H1 (cell line): ENCODE measurements around the gene NKAIN2. TPM values are rescaled to one million over a fixed set of nuclear protein-coding genes. Genes with fewer than 3 reads are reported as not detected.

ENCODE experiments used
- CTCF ChIA-PET: fragments of 300-600 bp; sonication (Branson Sonifier 250); formaldehyde crosslinking; loops from one replicate; lab custom pipeline; 2021; ENCODE audit not compliant: partially characterized antibody; lab: Charles Lee
- POLR2A ChIA-PET: fragments of 300-600 bp; sonication (Branson Sonifier 250); formaldehyde crosslinking; loops from one replicate; lab custom pipeline; 2021; ENCODE audit warnings: inconsistent platforms; ENCODE audit not compliant: partially characterized antibody; lab: Charles Lee
- DNase-seq, 2 experiments: peaks; one replicate each; pipeline versions ENCODE4 v3.0.0 to v3.0.0-alpha.2; 2010 to 2022; ENCODE audit warnings: low spot score in 2 of 2, low read depth in 1 of 2, mixed read lengths in 1 of 2
- FAIRE-seq: peaks from 2 replicates; lab custom pipeline; 2011; peaks lifted over from hg19 to GRCh38; lab: Jason Lieb, UNC
- H2AFZ ChIP-seq: 2 replicates; pipeline ENCODE4 v1.8.1; 2012; ENCODE audit warnings: low read length, inconsistent platforms
- H2AK5ac ChIP-seq: 2 replicates; pipeline ENCODE4 v1.6.1; 2013; ENCODE audit warnings: low read depth, low read length
- H2BK120ac ChIP-seq: replicated peaks from 2 replicates; pipeline ENCODE3; 2013; ENCODE audit warnings: low read depth, low read length, inconsistent platforms
- H2BK12ac ChIP-seq: 2 replicates; pipeline ENCODE4 v1.6.1; 2013; ENCODE audit warnings: low read depth, low read length
- H2BK15ac ChIP-seq: 2 replicates; pipeline ENCODE4 v1.6.1; 2013; ENCODE audit warnings: low read length
- H2BK20ac ChIP-seq: 2 replicates; pipeline ENCODE4 v1.6.1; 2013; ENCODE audit warnings: low read length
- H2BK5ac ChIP-seq: 2 replicates; pipeline ENCODE4 v1.6.1; 2013; ENCODE audit warnings: low read depth, low read length
- H3K14ac ChIP-seq: 2 replicates; pipeline ENCODE4 v1.6.1; 2013; ENCODE audit warnings: inconsistent platforms; ENCODE audit not compliant: insufficient read length
- H3K18ac ChIP-seq: 2 replicates; pipeline ENCODE4 v1.6.1; 2013; ENCODE audit warnings: low read length; ENCODE audit errors: extremely low read depth
- H3K23ac ChIP-seq: 2 replicates; pipeline ENCODE4 v1.6.1; 2013; ENCODE audit warnings: inconsistent platforms; ENCODE audit not compliant: insufficient read length
- H3K23me2 ChIP-seq: 2 replicates; pipeline ENCODE4 v1.6.1; 2013; ENCODE audit warnings: low read depth, low read length
- H3K27ac ChIP-seq: 2 replicates; pipeline ENCODE4 v1.6.1; 2011; ENCODE audit warnings: low read depth, low read length, inconsistent platforms
- H3K27me3 ChIP-seq, 4 experiments: replicated peaks in 1 of 4; 1 replicate in 1 of 4; 2 replicates in 3 of 4; pipeline versions ENCODE4 v1.6.1 to v1.8.1; 2011 to 2013; ENCODE audit warnings: low read length in 3 of 4, mild to moderate bottlenecking in 3 of 4, inconsistent platforms in 2 of 4, mixed read lengths in 2 of 4, moderate library complexity in 1 of 4; ENCODE audit not compliant: control insufficient read depth in 3 of 4, insufficient read depth in 3 of 4; ENCODE audit errors: extremely low read depth in 1 of 4
- H3K36me3 ChIP-seq, 4 experiments: 2 replicates each; pipeline versions ENCODE4 v1.6.1 to v1.8.1; 2011 to 2013; ENCODE audit warnings: mild to moderate bottlenecking in 4 of 4, low read length in 3 of 4, moderate library complexity in 2 of 4, control low read depth in 1 of 4, inconsistent platforms in 1 of 4; ENCODE audit not compliant: insufficient read depth in 4 of 4, control insufficient read depth in 2 of 4
- H3K4ac ChIP-seq: replicated peaks from 2 replicates; pipeline ENCODE3; 2013; ENCODE audit warnings: low read length, low read depth, mixed read lengths, inconsistent platforms; ENCODE audit not compliant: insufficient read length
- H3K4me1 ChIP-seq, 4 experiments: replicated peaks in 1 of 4; 1 replicate in 1 of 4; 2 replicates in 3 of 4; pipeline versions ENCODE4 v1.6.1 to v1.8.1; 2011 to 2013; ENCODE audit warnings: low read length in 3 of 4, inconsistent platforms in 2 of 4, mixed read lengths in 1 of 4; ENCODE audit not compliant: insufficient read depth in 4 of 4, control insufficient read depth in 3 of 4
- H3K4me2 ChIP-seq, 2 experiments: 2 replicates each; pipeline versions ENCODE4 v1.6.1 to v1.8.1; 2011 to 2013; ENCODE audit warnings: low read depth in 2 of 2, low read length in 2 of 2, control low read depth in 1 of 2, inconsistent platforms in 1 of 2, mild to moderate bottlenecking in 1 of 2; ENCODE audit not compliant: insufficient read depth in 1 of 2
- H3K4me3 ChIP-seq, 4 experiments: fragments of 200-600, 300-600 bp in 1 of 4; sonication (generic), shearing (Covaris generic), sonication (Bioruptor Twin) in 1 of 4; 2 replicates each; pipeline versions ENCODE4 v1.5.1 to v1.8.1; 2011 to 2016; ENCODE audit warnings: low read length in 4 of 4, low read depth in 3 of 4, control low read depth in 2 of 4, inconsistent platforms in 2 of 4, mild to moderate bottlenecking in 2 of 4, mixed read lengths in 1 of 4, moderate library complexity in 1 of 4; ENCODE audit not compliant: insufficient read depth in 2 of 4; ENCODE audit errors: extremely low read depth in 1 of 4
- H3K56ac ChIP-seq: replicated peaks from 2 replicates; pipeline ENCODE3; 2013; ENCODE audit warnings: low read depth, mild to moderate bottlenecking, mixed read lengths, low read length, inconsistent platforms; ENCODE audit not compliant: insufficient read length
- H3K79me1 ChIP-seq: 2 replicates; pipeline ENCODE4 v1.6.1; 2013; ENCODE audit warnings: low read depth, low read length, control low read depth
- H3K79me2 ChIP-seq, 2 experiments: 2 replicates each; pipeline versions ENCODE4 v1.6.1 to v1.8.1; 2012 to 2013; ENCODE audit warnings: low read length in 2 of 2, mild to moderate bottlenecking in 2 of 2, inconsistent platforms in 1 of 2; ENCODE audit not compliant: insufficient read depth in 2 of 2, control insufficient read depth in 1 of 2
- H3K9ac ChIP-seq, 4 experiments: replicated peaks in 1 of 4; 1 replicate in 1 of 4; 2 replicates in 3 of 4; pipeline versions ENCODE4 v1.6.1 to v1.8.1; 2011 to 2013; ENCODE audit warnings: low read depth in 3 of 4, low read length in 3 of 4, control low read depth in 2 of 4, mild to moderate bottlenecking in 2 of 4, moderate library complexity in 2 of 4, inconsistent platforms in 1 of 4; ENCODE audit errors: extremely low read depth in 1 of 4
- H3K9me3 ChIP-seq, 2 experiments: 2 replicates each; pipeline versions ENCODE4 v1.6.1 to v1.8.1; 2012 to 2013; ENCODE audit warnings: mild to moderate bottlenecking in 2 of 2, moderate library complexity in 2 of 2, control low read depth in 1 of 2, inconsistent platforms in 1 of 2, low read depth in 1 of 2, low read length in 1 of 2, mixed read lengths in 1 of 2; ENCODE audit not compliant: insufficient read depth in 2 of 2
- H4K20me1 ChIP-seq, 2 experiments: replicated peaks in 1 of 2; 2 replicates each; pipeline versions ENCODE3 to v1.8.1; 2011 to 2013; ENCODE audit warnings: inconsistent platforms in 2 of 2, low read length in 2 of 2, mild to moderate bottlenecking in 1 of 2; ENCODE audit not compliant: insufficient read depth in 2 of 2, control insufficient read depth in 1 of 2
- H4K5ac ChIP-seq: 2 replicates; pipeline ENCODE4 v1.6.1; 2013; ENCODE audit warnings: low read length, low read depth, mixed read lengths, inconsistent platforms; ENCODE audit not compliant: insufficient read length
- H4K8ac ChIP-seq: 2 replicates; pipeline ENCODE4 v1.8.0; 2013; ENCODE audit warnings: mild to moderate bottlenecking, moderate library complexity, low read length, inconsistent platforms; ENCODE audit not compliant: insufficient read depth; ENCODE audit errors: extremely low read depth
- H4K91ac ChIP-seq: replicated peaks from 2 replicates; pipeline ENCODE3; 2013; ENCODE audit warnings: low read length, mixed read lengths, inconsistent platforms; ENCODE audit not compliant: insufficient read length
- BACH1 ChIP-seq: IDR thresholded peaks from 2 replicates; pipeline ENCODE4 v1.6.1; 2012; ENCODE audit warnings: low read length, improper control_type of control experiment
- FOSL1 ChIP-seq: IDR thresholded peaks from 2 replicates; pipeline ENCODE4 v1.6.1; 2011; ENCODE audit warnings: mild to moderate bottlenecking, low read depth, low read length, moderate library complexity; ENCODE audit not compliant: insufficient read depth
- SIX5 ChIP-seq: IDR thresholded peaks from 2 replicates; pipeline ENCODE4 v1.6.1; 2011; ENCODE audit warnings: mild to moderate bottlenecking, low read depth, low read length
- USF2 ChIP-seq: IDR thresholded peaks from 2 replicates; pipeline ENCODE4 v1.6.1; 2011; ENCODE audit warnings: low read length, improper control_type of control experiment
- polyA plus RNA-seq, 7 experiments: library from polyadenylated mRNA; depleted of rRNA in 3 of 7; stranded (reverse) in 5 of 7; unstranded in 2 of 7; fragments of >200 nt in 5 of 7; fragments of 200-250 nt in 2 of 7; gene quantifications; 1 replicate in 5 of 7; 2 replicates in 1 of 7; 4 replicates in 1 of 7; pipeline versions ENCODE4 v1.2.1 to v1.2.3, GENCODE V29; 2011 to 2013; ENCODE audit warnings: missing spikeins in 2 of 7, mixed read lengths in 2 of 7
- total RNA-seq: library from RNA; stranded (reverse); fragmentation: NEBNext Ultra II Directional; extraction: Animal tissue kit (Norgen Biotek cat#: 25700); gene quantifications from 2 replicates; pipeline ENCODE4 v1.2.1, GENCODE V29; 2021

NKAIN2 gene
- total and polyA plus RNA-seq, 2 of the 8 experiments (the other 6 are each of a cell fraction or from before 2014, with no cell fraction given) = 0.20 to 0.34 TPM

GRCh38 chr6:124324237-124324636, 520.6 kb downstream of the NKAIN2 start:
- H2BK12ac ChIP-seq = no peak overlapping the region
- FAIRE-seq = no peak
- H3K79me2 ChIP-seq = no peaks in the 10 kb centered on the region

More at GRCh38 chr6:124324237-124324636, 520.6 kb downstream of the NKAIN2 start:
- H4K20me1 ChIP-seq = no peaks in the 10 kb centered on the region
- no peak overlapping the region for H3K18ac ChIP-seq
- H3K56ac ChIP-seq = no peak overlapping the region
- no peaks in the 10 kb centered on the region for H3K79me1 ChIP-seq
- H2BK5ac ChIP-seq = no peak overlapping the region
- no peaks in the 10 kb centered on the region for H3K9me3 ChIP-seq
- H3K23ac ChIP-seq = no peak overlapping the region
- no peak overlapping the region for H3K9ac ChIP-seq
- no peak overlapping the region for H2BK20ac ChIP-seq
- no peaks in the 10 kb centered on the region for H3K4me1 ChIP-seq
- H2AK5ac ChIP-seq = no peak overlapping the region
- no peak overlapping the region for H2AFZ ChIP-seq
- no peak overlapping the region for H3K4ac ChIP-seq
- H2BK15ac ChIP-seq = no peak overlapping the region
- H4K8ac ChIP-seq = no peak overlapping the region
- H3K14ac ChIP-seq = no peak overlapping the region
- DNase-seq = no peak
- H3K36me3 ChIP-seq = no peaks in the 10 kb centered on the region
- no peak overlapping the region for H3K27ac ChIP-seq
- H3K23me2 ChIP-seq = no peaks in the 10 kb centered on the region
- H4K5ac ChIP-seq = no peak overlapping the region
- H3K4me2 ChIP-seq = no peak overlapping the region
- CTCF ChIA-PET = no interaction called here
- POLR2A ChIA-PET = no interaction called here
- TF ChIP-seq BACH1 = no peak
- TF ChIP-seq USF2 = no peak
- no peak for TF ChIP-seq FOSL1
- TF ChIP-seq SIX5 = no peak
- H2BK120ac ChIP-seq = no peak overlapping the region
- no peaks in the 10 kb centered on the region for H3K27me3 ChIP-seq
- H4K91ac ChIP-seq = no peak overlapping the region
- H3K4me3 ChIP-seq = no peak overlapping the region
